K562 (cell line): Measurements from ENCODE around the gene ZSWIM2.

Source experiments
- HDAC6 ChIP-seq: IDR thresholded peaks from 2 replicates; pipeline ENCODE4 v1.6.1; 2012; ENCODE audit warnings: low read depth, mild to moderate bottlenecking, control low read depth, inconsistent platforms, low read length, moderate library complexity
- KDM4B ChIP-seq, 2 experiments: fragments of 450-650 bp in 1 of 2; sonication (generic) in 1 of 2; IDR thresholded peaks; 2 replicates each; pipeline ENCODE4 v1.6.1; 2016 to 2017; ENCODE audit warnings: borderline replicate concordance in 2 of 2, antibody characterized with exemption in 1 of 2, low read depth in 1 of 2, mild to moderate bottlenecking in 1 of 2
- MXI1 ChIP-seq: IDR thresholded peaks from 2 replicates; pipeline ENCODE4 v1.6.1; 2011; ENCODE audit warnings: low read depth, mild to moderate bottlenecking, improper control_type of control experiment, low read length
- POLR2A ChIP-seq: fragments of 450-650 bp; conservative IDR thresholded peaks from 2 replicates; pipeline ENCODE4 v1.6.1; 2016
- SIN3B ChIP-seq: fragments of 450-650 bp; IDR thresholded peaks from 2 replicates; pipeline ENCODE4 v1.6.1; 2017; ENCODE audit warnings: low read depth, mild to moderate bottlenecking, moderate library complexity
- TCF7 ChIP-seq: sonication (generic); IDR thresholded peaks from 2 replicates; pipeline ENCODE4 v1.6.1; 2016; ENCODE audit warnings: antibody characterized with exemption, borderline replicate concordance
- TEAD4 ChIP-seq, 2 experiments: sonication (generic) in 1 of 2; formaldehyde crosslinking in 1 of 2; IDR thresholded peaks; 2 replicates each; pipeline versions ENCODE4 v1.6.1 to v1.8.0; 2012 to 2022; ENCODE audit warnings: borderline replicate concordance in 1 of 2, inconsistent platforms in 1 of 2, low read length in 1 of 2, mild to moderate bottlenecking in 1 of 2, missing genetic modification reagents in 1 of 2
- ZNF217 ChIP-seq: sonication (generic); formaldehyde crosslinking; IDR thresholded peaks from 2 replicates; pipeline ENCODE4 v1.8.0; 2022; ENCODE audit warnings: mild to moderate bottlenecking, missing genetic modification reagents
- TF ChIP-seq, protein P1 (sequence below), 3 experiments: IDR thresholded peaks in 2 of 3; conservative IDR thresholded peaks in 1 of 3; 2 replicates each; pipeline ENCODE4 v1.5.1; 2011 to 2012; ENCODE audit warnings: low read length in 3 of 3, mild to moderate bottlenecking in 3 of 3, control low read depth in 2 of 3, improper control_type of control experiment in 1 of 3, inconsistent platforms in 1 of 3, low read depth in 1 of 3, mixed read lengths in 1 of 3, moderate library complexity in 1 of 3; ENCODE audit not compliant: insufficient read depth in 2 of 3
- TF ChIP-seq, protein P2 (sequence below): fragments of 250-450 bp; sonication (Bioruptor Pico); IDR thresholded peaks from 2 replicates; pipeline ENCODE4 v1.5.0; 2020; ENCODE audit warnings: mild to moderate bottlenecking, borderline replicate concordance
- TF ChIP-seq, protein P3 (sequence below): fragments of 450-650 bp; conservative IDR thresholded peaks from 2 replicates; pipeline ENCODE4 v1.6.1; 2016; ENCODE audit warnings: missing genetic modification characterization, low read depth, mild to moderate bottlenecking, missing compliant biosample characterization, moderate library complexity
- TF ChIP-seq, protein P4 (sequence below): IDR thresholded peaks from 3 replicates; pipeline ENCODE4 v1.6.1; 2011; ENCODE audit warnings: borderline replicate concordance, mild to moderate bottlenecking, moderate library complexity; ENCODE audit not compliant: insufficient read length; ENCODE audit errors: extremely low read depth
- TF ChIP-seq, protein P5 (sequence below), 2 experiments: fragments of 450-650 bp in 1 of 2; sonication (generic) in 1 of 2; formaldehyde crosslinking in 1 of 2; IDR thresholded peaks in 1 of 2; conservative IDR thresholded peaks in 1 of 2; 2 replicates each; pipeline versions ENCODE4 v1.6.1 to v1.8.1; 2016 to 2023; ENCODE audit warnings: mild to moderate bottlenecking in 2 of 2, moderate library complexity in 2 of 2, inconsistent platforms in 1 of 2, missing genetic modification reagents in 1 of 2

DNA sequence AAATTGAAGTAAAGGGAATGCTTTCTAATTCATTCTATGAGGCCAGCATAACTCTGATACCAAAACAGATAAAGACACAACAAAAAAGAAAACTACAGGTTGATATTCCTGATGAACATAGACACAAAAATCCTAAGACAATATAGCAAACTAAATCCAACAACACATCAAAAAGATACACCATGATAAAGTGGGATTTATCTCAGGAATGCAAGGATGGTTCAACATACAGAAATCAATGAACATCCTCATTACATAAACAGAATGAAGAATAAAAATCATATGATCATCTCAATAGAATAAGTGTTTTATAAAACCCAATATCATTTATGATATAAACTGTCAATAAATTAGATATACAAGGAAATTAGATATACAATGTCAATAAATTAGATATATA lies 65.7 kb downstream of the ZSWIM2 start:
- TF ChIP-seq MXI1 (no peak), SIN3B (no peak), KDM4B (IDR thresholded peaks at IDR 0.05; ENCODE audit: borderline replicate concordance in 2 of 2, low read depth in 1 of 2) (no peak), TEAD4 (IDR thresholded peaks at IDR 0.05; ENCODE audit: low read length) (no peak), TEAD4 (CRISPR knock-in tag; IDR thresholded peaks at IDR 0.05; ENCODE audit: borderline replicate concordance) (no peak), ZNF217 (CRISPR knock-in tag) (no peak), POLR2A (no peak), TCF7 (no peak), HDAC6 (no peak)
- TF ChIP-seq, protein P1, sequence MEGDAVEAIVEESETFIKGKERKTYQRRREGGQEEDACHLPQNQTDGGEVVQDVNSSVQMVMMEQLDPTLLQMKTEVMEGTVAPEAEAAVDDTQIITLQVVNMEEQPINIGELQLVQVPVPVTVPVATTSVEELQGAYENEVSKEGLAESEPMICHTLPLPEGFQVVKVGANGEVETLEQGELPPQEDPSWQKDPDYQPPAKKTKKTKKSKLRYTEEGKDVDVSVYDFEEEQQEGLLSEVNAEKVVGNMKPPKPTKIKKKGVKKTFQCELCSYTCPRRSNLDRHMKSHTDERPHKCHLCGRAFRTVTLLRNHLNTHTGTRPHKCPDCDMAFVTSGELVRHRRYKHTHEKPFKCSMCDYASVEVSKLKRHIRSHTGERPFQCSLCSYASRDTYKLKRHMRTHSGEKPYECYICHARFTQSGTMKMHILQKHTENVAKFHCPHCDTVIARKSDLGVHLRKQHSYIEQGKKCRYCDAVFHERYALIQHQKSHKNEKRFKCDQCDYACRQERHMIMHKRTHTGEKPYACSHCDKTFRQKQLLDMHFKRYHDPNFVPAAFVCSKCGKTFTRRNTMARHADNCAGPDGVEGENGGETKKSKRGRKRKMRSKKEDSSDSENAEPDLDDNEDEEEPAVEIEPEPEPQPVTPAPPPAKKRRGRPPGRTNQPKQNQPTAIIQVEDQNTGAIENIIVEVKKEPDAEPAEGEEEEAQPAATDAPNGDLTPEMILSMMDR (IDR thresholded peaks at IDR 0.05 in 2 of 3, conservative IDR thresholded peaks at IDR 0.05 in 1 of 3; ENCODE audit: insufficient read depth in 2 of 3, low read depth in 1 of 3, low read length in 3 of 3), result no peak
- TF ChIP-seq, protein P2, sequence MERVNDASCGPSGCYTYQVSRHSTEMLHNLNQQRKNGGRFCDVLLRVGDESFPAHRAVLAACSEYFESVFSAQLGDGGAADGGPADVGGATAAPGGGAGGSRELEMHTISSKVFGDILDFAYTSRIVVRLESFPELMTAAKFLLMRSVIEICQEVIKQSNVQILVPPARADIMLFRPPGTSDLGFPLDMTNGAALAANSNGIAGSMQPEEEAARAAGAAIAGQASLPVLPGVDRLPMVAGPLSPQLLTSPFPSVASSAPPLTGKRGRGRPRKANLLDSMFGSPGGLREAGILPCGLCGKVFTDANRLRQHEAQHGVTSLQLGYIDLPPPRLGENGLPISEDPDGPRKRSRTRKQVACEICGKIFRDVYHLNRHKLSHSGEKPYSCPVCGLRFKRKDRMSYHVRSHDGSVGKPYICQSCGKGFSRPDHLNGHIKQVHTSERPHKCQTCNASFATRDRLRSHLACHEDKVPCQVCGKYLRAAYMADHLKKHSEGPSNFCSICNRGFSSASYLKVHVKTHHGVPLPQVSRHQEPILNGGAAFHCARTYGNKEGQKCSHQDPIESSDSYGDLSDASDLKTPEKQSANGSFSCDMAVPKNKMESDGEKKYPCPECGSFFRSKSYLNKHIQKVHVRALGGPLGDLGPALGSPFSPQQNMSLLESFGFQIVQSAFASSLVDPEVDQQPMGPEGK (CRISPR knock-in tag), result no peak
- TF ChIP-seq, protein P3, sequence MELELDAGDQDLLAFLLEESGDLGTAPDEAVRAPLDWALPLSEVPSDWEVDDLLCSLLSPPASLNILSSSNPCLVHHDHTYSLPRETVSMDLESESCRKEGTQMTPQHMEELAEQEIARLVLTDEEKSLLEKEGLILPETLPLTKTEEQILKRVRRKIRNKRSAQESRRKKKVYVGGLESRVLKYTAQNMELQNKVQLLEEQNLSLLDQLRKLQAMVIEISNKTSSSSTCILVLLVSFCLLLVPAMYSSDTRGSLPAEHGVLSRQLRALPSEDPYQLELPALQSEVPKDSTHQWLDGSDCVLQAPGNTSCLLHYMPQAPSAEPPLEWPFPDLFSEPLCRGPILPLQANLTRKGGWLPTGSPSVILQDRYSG (tag), result no peak
- TF ChIP-seq, protein P4, sequence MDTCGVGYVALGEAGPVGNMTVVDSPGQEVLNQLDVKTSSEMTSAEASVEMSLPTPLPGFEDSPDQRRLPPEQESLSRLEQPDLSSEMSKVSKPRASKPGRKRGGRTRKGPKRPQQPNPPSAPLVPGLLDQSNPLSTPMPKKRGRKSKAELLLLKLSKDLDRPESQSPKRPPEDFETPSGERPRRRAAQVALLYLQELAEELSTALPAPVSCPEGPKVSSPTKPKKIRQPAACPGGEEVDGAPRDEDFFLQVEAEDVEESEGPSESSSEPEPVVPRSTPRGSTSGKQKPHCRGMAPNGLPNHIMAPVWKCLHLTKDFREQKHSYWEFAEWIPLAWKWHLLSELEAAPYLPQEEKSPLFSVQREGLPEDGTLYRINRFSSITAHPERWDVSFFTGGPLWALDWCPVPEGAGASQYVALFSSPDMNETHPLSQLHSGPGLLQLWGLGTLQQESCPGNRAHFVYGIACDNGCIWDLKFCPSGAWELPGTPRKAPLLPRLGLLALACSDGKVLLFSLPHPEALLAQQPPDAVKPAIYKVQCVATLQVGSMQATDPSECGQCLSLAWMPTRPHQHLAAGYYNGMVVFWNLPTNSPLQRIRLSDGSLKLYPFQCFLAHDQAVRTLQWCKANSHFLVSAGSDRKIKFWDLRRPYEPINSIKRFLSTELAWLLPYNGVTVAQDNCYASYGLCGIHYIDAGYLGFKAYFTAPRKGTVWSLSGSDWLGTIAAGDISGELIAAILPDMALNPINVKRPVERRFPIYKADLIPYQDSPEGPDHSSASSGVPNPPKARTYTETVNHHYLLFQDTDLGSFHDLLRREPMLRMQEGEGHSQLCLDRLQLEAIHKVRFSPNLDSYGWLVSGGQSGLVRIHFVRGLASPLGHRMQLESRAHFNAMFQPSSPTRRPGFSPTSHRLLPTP, result no peak
- TF ChIP-seq, protein P5, sequence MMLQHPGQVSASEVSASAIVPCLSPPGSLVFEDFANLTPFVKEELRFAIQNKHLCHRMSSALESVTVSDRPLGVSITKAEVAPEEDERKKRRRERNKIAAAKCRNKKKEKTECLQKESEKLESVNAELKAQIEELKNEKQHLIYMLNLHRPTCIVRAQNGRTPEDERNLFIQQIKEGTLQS (IDR thresholded peaks at IDR 0.05), result no peak
- TF ChIP-seq, protein P5 (CRISPR knock-in tag; conservative IDR thresholded peaks at IDR 0.05), result no peak
